ENCODE data around the gene GEMIN4.
"Not testable (repeated sequence)": the region's sequence is repeated elsewhere in the genome, so short reads cannot be mapped to it uniquely, and the experiment has no call there.

DNA sequence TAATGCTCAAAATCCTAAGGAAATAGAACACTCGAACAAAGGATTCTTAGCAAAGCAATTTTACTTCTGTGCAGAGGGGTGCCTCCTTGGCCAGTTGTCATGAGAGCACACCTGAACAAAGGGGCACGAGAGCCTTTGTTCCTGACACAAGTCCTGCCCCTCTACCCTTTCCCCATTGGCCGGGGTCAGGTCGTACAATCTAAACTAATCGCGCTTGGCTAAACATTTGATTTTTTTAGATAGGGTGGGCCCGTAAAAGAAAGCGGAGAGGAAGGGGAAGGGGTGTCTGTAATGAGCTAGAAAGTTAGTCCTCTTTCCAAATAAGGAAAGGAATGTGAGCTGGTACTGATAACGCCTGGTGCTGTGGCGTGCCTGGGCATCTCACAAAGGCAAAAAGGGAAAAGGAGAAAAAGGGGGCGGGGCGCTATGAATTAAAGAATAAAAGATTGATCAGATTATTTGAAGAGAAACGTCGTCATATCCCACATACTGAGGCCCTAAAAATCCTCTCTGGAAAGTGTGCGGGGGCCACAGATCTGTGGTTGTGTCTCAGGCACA lies 4.0 kb upstream of the GEMIN4 start:
- TF ChIP-seq, protein P1, sequence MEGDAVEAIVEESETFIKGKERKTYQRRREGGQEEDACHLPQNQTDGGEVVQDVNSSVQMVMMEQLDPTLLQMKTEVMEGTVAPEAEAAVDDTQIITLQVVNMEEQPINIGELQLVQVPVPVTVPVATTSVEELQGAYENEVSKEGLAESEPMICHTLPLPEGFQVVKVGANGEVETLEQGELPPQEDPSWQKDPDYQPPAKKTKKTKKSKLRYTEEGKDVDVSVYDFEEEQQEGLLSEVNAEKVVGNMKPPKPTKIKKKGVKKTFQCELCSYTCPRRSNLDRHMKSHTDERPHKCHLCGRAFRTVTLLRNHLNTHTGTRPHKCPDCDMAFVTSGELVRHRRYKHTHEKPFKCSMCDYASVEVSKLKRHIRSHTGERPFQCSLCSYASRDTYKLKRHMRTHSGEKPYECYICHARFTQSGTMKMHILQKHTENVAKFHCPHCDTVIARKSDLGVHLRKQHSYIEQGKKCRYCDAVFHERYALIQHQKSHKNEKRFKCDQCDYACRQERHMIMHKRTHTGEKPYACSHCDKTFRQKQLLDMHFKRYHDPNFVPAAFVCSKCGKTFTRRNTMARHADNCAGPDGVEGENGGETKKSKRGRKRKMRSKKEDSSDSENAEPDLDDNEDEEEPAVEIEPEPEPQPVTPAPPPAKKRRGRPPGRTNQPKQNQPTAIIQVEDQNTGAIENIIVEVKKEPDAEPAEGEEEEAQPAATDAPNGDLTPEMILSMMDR (IDR thresholded peaks at IDR 0.05) = not testable (repeated sequence)
- TF ChIP-seq POLR2A (IDR thresholded peaks at IDR 0.05) = not testable (repeated sequence)
